Suppressor macrophage (primary cell): ENCODE results near the gene INKA2.

Experiments
- DNase-seq, 4 experiments: peaks; one replicate each; pipeline ENCODE4 v3.0.0-alpha.2; 2020 to 2022

INKA2 gene

DNA sequence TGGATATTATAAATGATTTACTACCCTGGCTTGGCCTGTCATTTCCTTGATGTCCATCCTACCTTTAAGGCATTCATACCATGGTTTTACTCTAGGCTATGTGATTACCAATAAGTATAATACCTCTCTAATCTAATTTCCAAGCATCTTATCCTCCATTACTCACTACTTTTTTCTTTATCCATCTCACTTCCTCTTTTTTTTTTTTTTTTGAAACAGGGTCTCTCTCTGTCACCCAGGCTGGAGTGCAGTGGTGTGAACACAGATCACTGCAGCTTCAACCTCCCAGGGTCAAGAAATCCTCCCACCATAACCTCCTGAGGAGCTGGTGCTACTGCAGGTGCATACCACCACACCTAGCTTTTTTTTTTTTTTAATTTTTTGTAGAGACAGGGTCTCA lies 39.9 kb downstream of the INKA2 start:
- DNase-seq = no peak

DNA sequence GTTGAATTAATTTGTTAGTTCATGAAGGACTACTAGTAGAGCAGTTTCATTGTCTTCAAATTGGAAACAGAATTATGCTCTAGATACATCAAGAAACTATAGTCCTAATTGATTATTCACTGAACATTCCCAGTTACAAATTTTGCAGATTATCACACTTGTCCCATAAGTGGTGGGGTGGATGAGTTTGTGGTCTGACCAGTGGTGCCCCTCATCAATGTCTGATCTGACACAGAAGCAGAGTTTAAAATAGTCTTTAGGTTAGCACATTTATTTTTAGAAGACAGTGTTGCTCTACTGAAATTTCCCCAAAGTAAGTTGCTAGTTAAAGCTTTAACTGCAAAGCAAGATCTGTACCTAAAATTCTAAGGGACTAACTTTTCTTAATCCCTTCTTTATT lies 42.9 kb downstream of the INKA2 start:
- no peak for DNase-seq

DNA sequence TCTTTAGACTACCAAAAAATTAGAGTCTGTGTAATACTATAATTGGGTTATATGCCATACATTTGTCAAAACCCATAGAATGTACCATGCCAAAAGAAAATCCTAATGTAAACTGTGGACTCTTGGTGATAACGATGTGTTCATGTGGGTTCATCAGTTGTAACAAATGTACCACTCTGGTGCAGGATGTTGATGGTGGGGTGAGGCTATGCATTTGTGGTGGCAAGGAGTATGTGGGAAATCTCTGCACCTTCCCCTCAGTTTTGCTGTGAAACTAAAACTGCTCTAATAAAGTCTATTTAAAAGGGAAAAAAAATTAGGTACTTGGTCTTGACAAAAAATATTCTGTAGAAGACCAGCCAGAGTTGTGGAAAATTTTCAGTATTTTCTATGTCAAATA lies 43.4 kb downstream of the INKA2 start:
- no peak for DNase-seq

DNA sequence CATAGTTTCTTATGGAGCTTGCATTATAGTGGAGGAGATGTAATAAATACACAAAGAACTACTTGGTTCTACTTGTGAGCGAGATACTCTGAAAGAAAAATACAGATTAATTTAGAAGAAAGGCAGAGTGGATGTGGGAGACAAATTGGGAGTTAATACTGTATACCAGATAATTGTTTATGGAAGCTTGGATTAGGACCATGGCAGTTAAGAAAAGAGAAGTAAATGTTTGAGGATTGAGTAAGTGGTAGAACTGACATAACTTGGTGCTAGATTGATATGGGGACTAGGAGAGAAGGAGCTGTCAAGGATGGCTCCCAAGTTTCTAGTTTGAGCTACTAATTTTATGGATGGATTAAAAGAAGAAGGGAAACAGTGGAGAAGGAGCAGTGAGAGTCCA lies 47.3 kb downstream of the INKA2 start:
- DNase-seq = peak in 1 of 4 experiments; percentile 16

DNA sequence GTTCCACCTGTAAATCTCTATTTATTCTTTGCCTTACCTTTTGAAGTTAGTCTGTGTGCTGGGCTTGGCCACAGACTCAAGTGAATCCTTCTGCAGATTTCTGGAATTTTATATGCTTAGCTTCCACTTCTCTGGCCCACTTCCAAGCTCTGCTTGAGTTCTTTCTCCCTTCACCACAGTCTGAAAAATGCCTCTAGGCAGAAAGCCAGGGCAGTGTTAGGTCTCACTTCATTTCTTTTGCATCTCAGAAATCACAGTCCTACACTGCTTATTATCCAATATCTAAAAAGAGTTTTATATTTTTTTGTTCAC lies 48.9 kb downstream of the INKA2 start:
- no peak for DNase-seq
